Suprapubic skin (tissue), 4 donors: ENCODE measurements around the gene C10orf88. TPM values are rescaled to one million over a fixed set of nuclear protein-coding genes. Genes with fewer than 3 reads are reported as not detected.

Experiments used
- DNase-seq, 2 donors: peaks; one replicate each; pipeline ENCODE4 v3.0.0-alpha.2; 2019; ENCODE audit warnings: low spot score in 2 of 2
- H3K27ac ChIP-seq: fragments of 200-600 bp; sonication (generic); one replicate; pipeline ENCODE4 v1.5.1; 2019
- H3K27me3 ChIP-seq: fragments of 200-600 bp; sonication (generic); one replicate; pipeline ENCODE4 v1.5.1; 2019
- H3K36me3 ChIP-seq: fragments of 200-600 bp; sonication (generic); one replicate; pipeline ENCODE4 v1.5.1; 2019
- H3K4me1 ChIP-seq: fragments of 200-600 bp; sonication (generic); one replicate; pipeline ENCODE4 v1.5.1; 2019
- H3K4me3 ChIP-seq: fragments of 200-600 bp; sonication (generic); one replicate; pipeline ENCODE4 v1.5.1; 2019; ENCODE audit warnings: mild to moderate bottlenecking
- H3K9me3 ChIP-seq: fragments of 200-600 bp; sonication (generic); one replicate; pipeline ENCODE4 v1.5.1; 2019
- EP300 ChIP-seq: sonication (generic); formaldehyde crosslinking; IDR thresholded peaks from one replicate; pipeline ENCODE4 v1.6.1; 2017; ENCODE audit warnings: antibody characterized with exemption
- POLR2A ChIP-seq, 2 donors: fragments of 450-650 bp; IDR thresholded peaks; one replicate each; pipeline ENCODE4 v1.6.1; 2017; ENCODE audit warnings: antibody characterized with exemption in 2 of 2, mild to moderate bottlenecking in 2 of 2, moderate library complexity in 2 of 2
- POLR2AphosphoS5 ChIP-seq, 3 donors: sonication (generic); formaldehyde crosslinking; IDR thresholded peaks; one replicate each; pipeline ENCODE4 v1.6.1; 2017; ENCODE audit warnings: antibody characterized with exemption in 3 of 3
- WGBS: methylation state at CpG from one replicate; pipeline ENCODE4 v1.1.5; 2018; 5-methylcytosine and 5-hydroxymethylcytosine counted together
- total RNA-seq, 4 donors: library from RNA; depleted of rRNA; stranded (reverse); fragments of >200 nt; gene quantifications; one replicate each; pipeline ENCODE4 v1.1.0, GENCODE V29; 2016
- TF ChIP-seq, protein P1 (sequence below), 2 donors: fragments of 200-600 bp in 1 of 2; fragments of 450-650 bp in 1 of 2; sonication (generic) in 1 of 2; IDR thresholded peaks; one replicate each; pipeline ENCODE4 v1.5.1; 2016 to 2019; ENCODE audit warnings: antibody characterized with exemption in 2 of 2, mild to moderate bottlenecking in 1 of 2, moderate library complexity in 1 of 2

The C10orf88 gene
- total RNA-seq, 4 donors from 2014 or later: 3.7 to 8.9 (median 5.5) TPM

DNA sequence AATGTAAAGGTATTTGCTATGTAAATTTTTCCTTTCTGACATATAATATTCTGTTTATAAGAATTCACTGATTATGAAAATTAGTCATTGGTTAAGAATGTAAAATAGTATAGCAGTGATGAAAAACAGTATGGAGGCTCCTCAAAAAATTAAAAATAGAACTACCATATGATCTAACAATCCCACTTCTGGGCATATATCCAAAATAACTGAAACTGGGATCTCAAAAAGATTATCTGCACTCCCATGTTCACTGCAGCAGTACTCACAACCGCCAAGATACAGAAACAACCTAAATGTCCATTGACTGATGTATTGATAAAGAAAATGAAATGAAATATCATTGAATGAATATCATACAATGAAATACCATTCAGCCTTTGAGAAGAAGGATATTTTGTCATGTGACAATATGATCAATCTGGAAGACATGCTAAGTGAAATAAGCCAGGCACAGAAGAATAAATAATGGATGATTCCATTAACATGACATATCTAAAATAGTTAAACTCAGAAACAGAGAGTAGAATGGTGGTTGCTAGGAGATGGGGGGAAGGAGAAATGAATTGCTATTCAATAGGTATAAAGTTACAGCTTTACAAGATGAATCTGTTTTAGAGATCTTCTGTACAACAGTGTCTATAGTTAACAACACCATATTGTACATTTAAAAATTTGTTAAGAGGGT is 14.0 kb downstream of the C10orf88 start:
- no peak overlapping the region for H3K4me3 ChIP-seq
- H3K9me3 ChIP-seq: no peaks in the 10 kb centered on the region
- no peak for DNase-seq
- no peak for TF ChIP-seq POLR2AphosphoS5 (IDR thresholded peaks at IDR 0.05)
- TF ChIP-seq EP300: no peak
- TF ChIP-seq, protein P1, sequence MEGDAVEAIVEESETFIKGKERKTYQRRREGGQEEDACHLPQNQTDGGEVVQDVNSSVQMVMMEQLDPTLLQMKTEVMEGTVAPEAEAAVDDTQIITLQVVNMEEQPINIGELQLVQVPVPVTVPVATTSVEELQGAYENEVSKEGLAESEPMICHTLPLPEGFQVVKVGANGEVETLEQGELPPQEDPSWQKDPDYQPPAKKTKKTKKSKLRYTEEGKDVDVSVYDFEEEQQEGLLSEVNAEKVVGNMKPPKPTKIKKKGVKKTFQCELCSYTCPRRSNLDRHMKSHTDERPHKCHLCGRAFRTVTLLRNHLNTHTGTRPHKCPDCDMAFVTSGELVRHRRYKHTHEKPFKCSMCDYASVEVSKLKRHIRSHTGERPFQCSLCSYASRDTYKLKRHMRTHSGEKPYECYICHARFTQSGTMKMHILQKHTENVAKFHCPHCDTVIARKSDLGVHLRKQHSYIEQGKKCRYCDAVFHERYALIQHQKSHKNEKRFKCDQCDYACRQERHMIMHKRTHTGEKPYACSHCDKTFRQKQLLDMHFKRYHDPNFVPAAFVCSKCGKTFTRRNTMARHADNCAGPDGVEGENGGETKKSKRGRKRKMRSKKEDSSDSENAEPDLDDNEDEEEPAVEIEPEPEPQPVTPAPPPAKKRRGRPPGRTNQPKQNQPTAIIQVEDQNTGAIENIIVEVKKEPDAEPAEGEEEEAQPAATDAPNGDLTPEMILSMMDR (IDR thresholded peaks at IDR 0.05): no peak
- H3K27me3 ChIP-seq: no peaks in the 10 kb centered on the region
- H3K36me3 ChIP-seq: peaks cover 29% of the 10 kb centered on the region
- 83% methylated on average over 1 of the region's 1 CpG for WGBS
- H3K27ac ChIP-seq: no peak overlapping the region
- no peaks in the 10 kb centered on the region for H3K4me1 ChIP-seq

DNA sequence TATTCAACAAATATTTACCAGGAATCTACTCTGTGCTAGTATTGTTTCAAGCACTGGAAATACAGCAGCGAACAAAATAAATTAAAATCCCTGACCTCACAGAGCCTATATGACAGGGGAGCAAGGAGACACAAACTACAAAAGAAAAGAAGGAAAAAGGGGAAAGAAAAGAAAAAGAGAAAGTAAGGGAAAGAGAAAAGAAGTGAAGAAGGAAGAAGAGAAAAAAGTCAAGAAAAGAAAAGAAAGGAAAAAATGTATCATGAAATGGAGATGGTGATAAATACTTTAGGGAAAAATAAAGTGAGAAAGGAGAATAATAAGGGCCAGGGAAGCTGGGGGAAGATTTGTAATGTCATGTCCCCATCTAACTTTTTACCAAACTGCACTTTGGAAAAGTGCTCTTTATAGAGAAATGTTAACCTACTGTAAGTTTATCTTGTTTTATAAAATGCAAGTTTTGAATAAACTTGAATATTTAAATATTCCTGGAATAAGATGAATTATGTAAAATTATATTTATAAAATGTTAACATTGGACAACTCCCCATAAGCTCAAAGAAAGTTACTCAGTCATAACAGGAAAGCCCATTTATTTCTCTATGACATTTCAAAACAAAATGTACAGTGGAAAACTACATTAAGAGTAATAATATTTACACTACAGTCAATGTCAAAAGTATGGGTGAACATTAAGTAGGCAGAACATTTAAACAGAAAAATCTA is 14.7 kb downstream of the C10orf88 start:
- H3K4me3 ChIP-seq: no peak overlapping the region
- no peak for DNase-seq
- peaks cover 32% of the 10 kb centered on the region for H3K36me3 ChIP-seq
- H3K4me1 ChIP-seq: no peaks in the 10 kb centered on the region
- no peak overlapping the region for H3K27ac ChIP-seq
- no peaks in the 10 kb centered on the region for H3K9me3 ChIP-seq
- TF ChIP-seq, protein P1 (IDR thresholded peaks at IDR 0.05): no peak
- TF ChIP-seq EP300 (no peak), POLR2A (IDR thresholded peaks at IDR 0.05) (no peak), POLR2AphosphoS5 (IDR thresholded peaks at IDR 0.05) (no peak)
- H3K27me3 ChIP-seq: no peaks in the 10 kb centered on the region
- WGBS: 97% methylated on average over 1 of the region's 1 CpG

DNA sequence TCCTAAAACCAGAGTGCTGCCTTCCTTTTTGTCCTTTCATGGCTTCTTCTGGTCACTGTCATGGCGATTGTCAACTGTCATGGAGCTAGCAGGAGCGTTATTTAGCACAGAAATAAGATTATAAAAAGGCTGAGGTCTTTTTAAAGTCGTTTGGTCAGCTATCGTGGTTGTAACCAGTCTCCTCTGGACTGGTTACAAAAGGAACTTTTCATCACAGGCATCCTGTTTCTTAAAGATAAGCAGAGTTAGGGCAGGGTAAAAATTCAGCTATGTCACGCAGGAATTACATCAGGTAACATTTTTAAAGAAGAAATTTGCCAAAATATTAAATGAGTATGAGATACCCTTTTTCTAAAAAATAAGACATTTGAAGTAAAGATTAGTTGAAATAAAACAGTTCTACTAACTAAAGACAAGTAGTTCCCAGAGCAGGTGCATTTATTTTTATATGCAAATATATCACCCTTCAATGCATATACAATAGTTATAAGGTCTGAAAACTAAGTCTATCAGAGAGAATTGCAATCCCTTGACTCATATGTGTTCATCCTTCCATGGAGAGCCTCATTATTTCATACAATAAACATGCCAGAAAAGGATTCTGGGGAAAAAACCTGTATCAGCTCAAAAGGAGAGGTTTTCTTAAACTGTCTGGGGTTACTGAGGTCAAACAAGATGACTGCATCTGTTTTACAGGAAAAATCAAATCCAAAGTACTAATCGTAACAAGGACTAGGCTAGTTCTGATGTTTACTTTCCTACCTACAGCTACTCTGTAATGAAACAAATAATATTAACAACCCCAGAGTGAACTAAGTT is 22.7 kb downstream of the C10orf88 start:
- Histone ChIP-seq H3K27ac (no peak overlapping the region), H3K9me3 (no peaks in the 10 kb centered on the region), H3K27me3 (no peaks in the 10 kb centered on the region), H3K4me1 (no peaks in the 10 kb centered on the region), H3K4me3 (no peak overlapping the region), H3K36me3 (peaks cover 3% of the 10 kb centered on the region)
- DNase-seq: no peak
- TF ChIP-seq POLR2AphosphoS5 (IDR thresholded peaks at IDR 0.05) (no peak), POLR2A (IDR thresholded peaks at IDR 0.05) (no peak), EP300 (no peak)
- TF ChIP-seq, protein P1 (IDR thresholded peaks at IDR 0.05): no peak
- 75% methylated on average over 6 of the region's 6 CpGs for WGBS

DNA sequence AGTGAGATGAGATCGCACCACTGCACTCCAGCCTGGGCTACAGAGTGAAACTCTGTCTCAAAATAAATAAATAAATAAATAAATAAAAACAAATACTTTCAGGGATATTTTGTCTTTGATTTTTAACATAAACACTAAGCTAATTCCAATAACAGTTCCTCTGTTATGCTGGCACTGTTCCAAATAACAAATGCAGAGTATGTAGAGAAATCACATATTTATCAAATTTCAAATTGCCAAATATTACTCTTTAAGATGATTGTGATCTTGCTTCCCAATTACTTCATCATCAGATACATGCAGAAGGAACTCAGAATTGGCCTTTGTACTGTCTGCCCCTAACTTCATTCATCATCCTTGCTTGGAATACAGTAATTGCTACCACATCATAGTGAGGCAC is 23.9 kb downstream of the C10orf88 start:
- H3K9me3 ChIP-seq: no peaks in the 10 kb centered on the region
- 96% methylated on average over 1 of the region's 1 CpG for WGBS
- no peaks in the 10 kb centered on the region for H3K27me3 ChIP-seq
- no peak overlapping the region for H3K27ac ChIP-seq
- no peaks in the 10 kb centered on the region for H3K4me1 ChIP-seq
- DNase-seq: no peak
- H3K4me3 ChIP-seq: no peak overlapping the region
- peaks cover 3% of the 10 kb centered on the region for H3K36me3 ChIP-seq
- TF ChIP-seq POLR2AphosphoS5 (IDR thresholded peaks at IDR 0.05): no peak
- TF ChIP-seq, protein P1 (IDR thresholded peaks at IDR 0.05): no peak
- TF ChIP-seq POLR2A (IDR thresholded peaks at IDR 0.05): no peak
- no peak for TF ChIP-seq EP300

DNA sequence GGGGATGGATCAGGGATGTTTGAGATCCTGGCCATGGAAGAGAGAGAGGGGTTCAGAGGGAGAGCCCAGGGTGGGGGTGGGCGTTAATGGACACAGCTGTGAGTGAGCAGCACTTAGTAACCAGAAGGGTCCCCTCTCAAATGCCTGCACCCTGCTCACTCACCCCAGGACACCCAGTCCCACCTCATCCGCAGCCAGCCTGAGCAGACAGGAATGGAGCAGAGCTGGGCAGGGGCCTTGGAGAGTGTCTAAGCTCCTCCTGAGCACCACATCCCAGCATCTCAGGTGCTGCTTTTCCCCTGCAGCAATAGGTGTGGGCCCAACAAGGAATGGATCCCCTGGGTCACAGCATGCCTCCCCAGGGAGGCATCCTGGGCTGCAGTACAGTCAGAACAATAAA is 38.3 kb downstream of the C10orf88 start:
- Histone ChIP-seq H3K27ac (no peak overlapping the region), H3K4me3 (no peak overlapping the region), H3K27me3 (no peaks in the 10 kb centered on the region), H3K4me1 (no peaks in the 10 kb centered on the region), H3K9me3 (no peaks in the 10 kb centered on the region), H3K36me3 (no peaks in the 10 kb centered on the region)
- TF ChIP-seq POLR2AphosphoS5 (IDR thresholded peaks at IDR 0.05) (no peak), EP300 (no peak), POLR2A (IDR thresholded peaks at IDR 0.05) (no peak)
- TF ChIP-seq, protein P1 (IDR thresholded peaks at IDR 0.05): no peak
- no CpG with 5 or more reads among the region's 2 CpGs for WGBS
- no peak for DNase-seq
